Stimulated activated CD4-positive, alpha-beta T cell treated with anti-CD3 and anti-CD28 coated beads, Interleukin-2, amount 100 ng/mL, for 4 hours (primary cell): ENCODE results near the gene LRP2.

ENCODE experiments used
- DNase-seq: peaks from one replicate; pipeline ENCODE4 v3.0.0-alpha.2; 2020; ENCODE audit warnings: low read depth

LRP2 gene

DNA sequence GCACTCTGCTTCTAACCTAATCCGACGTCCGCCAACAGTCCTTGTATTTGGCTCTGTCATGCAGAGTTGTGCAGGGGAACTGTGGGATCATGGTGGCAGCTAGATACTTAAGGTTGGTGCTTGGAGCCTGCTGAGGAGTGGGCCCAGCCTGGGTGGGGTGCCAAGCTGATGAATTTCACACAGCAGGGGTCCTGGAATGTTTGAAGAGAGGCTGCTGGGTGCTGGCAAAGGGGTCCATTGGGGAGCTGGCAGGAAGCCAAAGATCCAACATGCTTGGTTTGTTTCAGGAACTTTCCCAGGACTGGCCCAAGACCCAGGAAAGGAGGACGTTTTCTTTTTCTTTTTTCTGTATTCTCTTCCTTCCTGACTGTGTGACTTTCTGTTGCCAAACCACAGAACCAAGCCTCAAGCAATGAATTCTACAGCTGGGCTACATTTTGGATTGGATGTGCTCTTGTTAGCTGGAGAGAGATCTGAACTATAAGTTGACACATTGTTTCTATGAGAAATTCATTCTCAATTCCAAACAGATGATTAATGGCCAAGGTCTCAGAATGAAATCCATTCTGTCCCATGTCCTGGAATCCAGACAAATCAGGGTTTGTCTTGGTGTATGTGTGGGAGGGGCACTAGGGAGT lies 243.1 kb downstream of the LRP2 start:
- DNase-seq, result no peak

DNA sequence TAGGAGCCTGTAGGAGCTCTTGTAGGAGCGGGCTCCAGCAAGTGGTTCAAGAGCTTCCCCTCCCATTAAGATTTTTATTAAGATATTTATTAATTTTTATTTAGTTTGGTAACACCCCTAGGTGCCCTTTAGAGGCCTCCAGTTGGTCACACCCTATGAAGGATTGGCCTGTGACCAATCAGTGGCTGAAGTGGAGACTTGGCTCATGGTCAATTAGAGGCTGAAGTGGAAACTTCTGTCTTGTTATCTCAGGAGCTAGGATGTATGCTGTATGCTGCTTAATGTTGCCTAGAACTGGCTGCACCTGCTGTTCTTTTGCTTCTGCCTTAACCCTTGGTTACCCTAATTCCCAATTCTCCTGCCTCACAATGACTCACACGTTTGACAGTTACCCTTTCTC lies 244.3 kb downstream of the LRP2 start:
- DNase-seq, result no peak

DNA sequence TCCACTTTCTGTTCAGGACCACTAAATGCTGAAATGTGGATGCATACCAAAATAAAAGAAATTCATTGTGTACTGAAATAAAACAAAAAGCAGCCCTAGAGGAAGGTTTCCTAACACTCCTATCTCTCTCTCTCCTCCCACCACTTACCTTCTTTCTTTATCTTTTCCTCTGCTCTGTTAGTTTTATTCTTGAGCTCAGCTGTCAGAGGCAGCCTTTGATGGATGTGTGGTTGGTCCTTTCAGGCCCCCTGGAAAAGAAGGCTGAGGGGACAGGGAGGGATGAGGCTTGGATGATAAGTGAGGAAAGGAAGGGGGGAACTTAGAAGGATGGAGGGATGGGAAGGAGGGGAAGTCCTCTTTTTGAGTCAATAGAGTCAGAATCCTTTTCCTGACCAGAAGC lies 245.3 kb downstream of the LRP2 start:
- no peak for DNase-seq

DNA sequence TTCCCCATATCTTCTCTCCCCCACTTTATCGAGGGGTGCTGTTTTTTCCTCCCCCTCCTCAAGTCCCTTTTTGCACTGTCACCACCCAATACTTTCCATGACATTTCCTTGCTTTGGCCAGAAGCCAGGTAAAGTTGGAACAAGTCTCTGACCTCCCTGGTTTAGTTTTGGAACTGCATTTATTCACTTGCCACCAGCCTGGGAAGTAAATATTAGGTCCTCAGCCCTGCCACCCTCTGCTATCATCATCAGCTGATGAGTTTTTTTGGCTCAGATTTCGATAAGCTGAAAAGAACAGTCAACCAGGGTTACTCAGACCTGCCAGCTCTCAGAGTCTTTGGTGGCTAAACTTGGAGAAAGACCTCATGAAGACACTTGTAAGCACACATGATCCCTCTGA lies 246.0 kb downstream of the LRP2 start:
- no peak for DNase-seq

DNA sequence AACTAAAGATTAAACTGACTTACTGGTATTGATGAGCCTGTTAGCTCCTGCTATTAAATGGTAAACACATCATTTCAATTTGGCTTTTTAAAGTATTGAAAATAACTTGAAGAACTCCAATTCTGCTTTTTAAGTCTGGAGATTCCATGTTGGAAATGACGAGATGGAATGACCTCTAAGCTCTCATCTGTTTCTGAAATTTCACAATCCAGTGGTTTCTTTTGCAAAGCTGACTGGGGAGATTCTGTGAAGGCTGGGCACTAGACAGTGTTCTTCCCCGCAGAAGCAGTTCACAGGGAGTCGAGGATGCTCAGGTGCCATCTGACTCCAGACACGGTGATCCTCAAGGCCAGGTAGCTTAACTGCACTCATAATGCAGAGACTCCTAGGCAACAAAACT lies 248.3 kb downstream of the LRP2 start:
- DNase-seq, result no peak

DNA sequence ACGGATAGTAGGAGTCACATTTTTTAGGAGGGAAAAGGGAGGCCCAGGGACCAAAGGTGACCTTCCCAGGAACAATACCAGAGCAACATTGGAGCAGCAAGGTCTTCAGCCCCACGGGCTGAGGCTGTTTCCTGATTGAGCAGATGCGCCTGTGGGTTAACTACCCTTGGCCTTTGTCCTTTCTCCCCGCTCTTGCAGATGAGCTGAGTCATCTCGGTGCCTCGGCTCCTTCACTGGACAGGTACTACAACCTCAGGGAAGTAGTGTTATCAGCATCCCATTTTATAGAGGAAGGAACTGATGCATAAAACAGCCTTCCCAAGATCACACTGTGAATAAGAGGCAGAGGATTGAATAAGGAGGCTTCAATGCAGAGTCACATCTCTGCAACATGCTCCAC lies 249.5 kb downstream of the LRP2 start:
- no peak for DNase-seq

DNA sequence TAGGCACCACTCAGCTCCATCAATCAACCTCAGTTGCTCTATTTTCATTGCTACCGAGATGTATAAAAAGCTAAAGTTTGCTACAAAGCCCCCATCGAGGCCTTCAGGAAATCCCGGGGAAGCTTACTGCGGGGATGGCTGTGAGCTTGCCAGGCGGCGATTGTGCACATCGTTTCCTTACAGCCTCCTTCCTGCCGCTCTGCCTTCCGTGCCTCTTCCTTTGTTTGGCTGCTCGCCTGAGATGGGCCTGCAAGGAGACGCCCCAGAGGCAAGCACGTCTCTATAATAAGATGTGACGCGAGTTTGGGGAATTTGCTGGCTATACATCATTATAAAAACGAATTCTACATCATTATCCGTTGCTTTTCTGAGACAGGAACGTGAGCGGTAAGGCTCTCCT lies 251.4 kb downstream of the LRP2 start:
- no peak for DNase-seq

DNA sequence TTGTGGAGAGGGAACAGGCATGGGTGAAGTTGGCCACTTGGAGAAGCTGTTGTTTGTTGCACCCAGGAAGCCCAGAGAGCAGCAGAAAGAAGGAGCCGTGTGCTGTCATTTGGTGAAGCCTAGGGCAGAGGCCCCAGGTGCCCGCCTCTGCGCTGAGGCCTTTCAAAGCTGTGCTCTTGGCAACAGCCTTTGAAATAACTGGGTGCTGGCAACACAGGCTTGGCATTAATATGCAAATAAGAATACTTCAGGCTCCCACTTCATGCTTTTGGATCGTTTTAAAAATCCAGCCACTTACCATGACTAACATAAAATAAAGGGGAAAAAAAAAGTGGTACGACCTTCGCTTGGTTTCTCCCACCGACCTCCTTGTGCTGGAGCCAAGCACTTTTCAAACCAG lies 251.9 kb downstream of the LRP2 start:
- DNase-seq, result no peak

DNA sequence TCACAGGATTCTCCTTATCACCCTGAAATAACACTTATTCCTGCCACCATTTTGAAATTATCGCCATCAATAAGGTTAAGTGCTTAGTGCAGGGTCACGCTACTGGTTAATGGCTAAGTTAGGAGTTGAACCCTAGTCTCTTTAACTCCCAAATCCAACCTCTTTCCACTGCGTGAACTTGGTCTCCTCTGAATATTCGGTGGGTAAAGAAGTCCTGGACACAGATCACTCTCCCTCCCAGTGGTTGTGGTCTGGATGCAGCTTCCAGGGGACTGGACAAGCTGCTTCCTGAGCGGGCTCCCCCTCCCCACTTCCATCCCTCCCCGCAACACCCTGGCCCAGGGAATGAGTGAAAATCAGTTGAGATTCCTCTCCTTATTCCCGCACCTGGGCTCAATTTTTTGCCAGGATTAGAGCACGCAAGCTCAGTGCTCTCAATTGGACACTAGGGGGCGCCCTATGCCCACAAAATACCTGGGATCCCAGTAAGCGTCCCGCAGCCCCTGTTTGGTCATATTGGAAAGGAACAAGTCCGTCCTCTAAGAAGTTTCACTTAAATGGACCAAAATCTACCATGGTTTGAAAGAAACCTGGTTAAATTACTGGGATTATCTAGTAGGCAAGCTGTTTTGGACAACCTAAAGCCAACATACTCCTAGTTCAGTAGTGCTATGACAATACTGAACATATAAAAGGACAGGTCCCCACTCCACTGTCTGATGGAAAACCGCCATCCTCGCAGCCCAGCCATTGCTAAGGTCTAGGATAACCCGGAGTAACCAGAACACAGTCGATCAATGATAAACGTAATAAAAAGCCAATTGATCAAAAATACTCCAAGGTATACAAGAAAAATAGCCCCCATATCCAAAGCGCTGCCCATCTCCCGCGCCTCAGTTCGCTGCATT lies 252.6 kb downstream of the LRP2 start:
- peak; percentile 50 for DNase-seq

DNA sequence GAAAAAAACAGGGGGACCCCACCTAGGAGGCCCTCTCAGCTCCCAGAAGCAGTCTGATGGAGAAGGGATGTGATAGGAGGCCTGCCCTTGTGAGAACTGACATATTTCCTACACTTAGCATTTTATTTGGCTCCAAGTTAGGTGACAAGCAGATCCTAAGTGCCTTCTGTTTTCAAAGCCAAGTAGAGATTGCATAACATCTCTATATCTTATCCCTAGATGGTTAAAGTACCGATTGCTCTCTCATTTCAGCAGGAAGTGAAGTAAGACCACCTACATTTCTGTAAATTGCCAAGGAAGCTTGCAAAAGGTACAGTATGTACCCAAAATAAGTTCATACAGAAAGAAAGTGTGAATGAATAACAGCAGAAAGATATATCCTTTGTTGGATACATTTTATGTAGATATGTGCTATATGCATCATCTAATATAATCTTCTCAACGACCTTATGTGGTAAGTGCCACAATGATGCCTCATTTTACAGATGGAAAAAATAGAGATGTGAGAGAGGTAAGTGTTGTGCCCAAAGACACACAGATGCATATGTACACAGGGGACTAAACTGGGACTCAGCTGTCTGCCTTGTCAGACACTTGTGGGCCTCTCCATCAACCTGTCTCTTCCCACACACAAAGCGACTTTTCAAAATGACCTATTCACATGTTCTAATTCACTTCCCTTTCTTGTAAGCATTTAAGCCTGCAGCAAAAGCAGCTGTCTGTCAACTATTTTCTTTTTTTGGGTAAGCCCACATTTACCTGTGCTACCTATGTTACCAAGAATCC lies 254.0 kb downstream of the LRP2 start:
- no peak for DNase-seq

DNA sequence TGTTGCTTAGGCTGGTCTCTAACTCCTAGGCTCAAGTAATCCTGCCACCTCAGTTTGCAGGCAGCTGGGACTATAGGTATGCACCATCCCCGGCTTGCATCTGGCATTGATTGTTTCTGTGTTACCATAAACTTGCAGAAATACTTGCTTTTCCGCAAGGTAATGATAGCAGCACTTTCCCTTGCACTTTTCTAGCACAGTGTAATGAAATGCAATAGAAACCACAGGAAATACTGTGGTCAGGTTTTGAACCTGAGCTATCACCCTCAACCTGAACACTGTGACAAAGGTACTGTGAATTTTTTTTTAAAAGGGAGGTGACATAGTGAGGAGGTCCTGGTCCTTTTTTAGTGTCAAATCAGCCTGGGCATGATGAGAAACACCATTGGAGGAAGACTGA lies 254.7 kb downstream of the LRP2 start:
- no peak for DNase-seq

DNA sequence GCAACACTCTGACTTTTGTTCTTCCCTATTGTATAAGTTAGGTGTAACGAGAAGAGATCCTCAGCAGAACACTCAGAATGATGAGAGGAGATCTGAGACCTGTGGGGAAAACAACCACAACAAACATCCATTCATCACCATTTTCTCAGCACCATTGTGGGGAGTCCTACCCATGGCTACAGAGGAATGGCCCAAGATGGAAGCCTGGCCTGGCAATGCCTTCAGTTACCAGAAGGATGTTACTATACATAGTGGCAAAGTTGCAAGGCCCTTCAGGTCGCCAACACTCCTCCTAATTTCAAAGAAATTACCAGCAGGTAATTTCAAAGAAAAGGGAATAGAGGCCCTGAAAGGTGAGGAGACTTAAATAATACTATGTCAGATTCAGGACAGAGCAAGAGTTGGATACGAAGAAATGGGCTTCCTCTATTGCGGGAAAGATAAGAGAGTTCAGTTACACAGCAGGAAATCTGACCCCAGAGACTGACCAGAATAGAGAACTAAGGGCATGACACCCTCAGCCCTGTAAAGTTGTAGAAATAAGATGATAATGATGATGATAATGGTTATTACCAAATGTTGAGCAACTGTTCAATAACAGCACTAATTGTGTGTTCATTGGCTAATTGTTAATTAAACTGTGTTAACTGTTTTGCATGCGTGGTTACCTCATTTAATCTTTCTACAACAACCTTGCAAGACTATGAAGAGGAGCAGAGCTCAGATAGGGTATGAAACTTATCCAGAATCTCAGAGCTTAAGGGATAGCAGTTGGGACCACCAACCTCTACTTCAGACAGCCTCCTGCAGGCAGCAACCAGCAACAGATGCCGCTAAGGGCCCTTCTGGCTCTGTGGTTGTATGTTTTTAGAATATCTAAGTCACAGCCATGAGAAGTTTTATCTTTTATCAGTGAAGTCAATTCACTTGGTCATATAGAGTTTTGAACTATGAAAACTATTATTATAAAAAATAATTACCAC lies 255.5 kb downstream of the LRP2 start:
- DNase-seq, result no peak

DNA sequence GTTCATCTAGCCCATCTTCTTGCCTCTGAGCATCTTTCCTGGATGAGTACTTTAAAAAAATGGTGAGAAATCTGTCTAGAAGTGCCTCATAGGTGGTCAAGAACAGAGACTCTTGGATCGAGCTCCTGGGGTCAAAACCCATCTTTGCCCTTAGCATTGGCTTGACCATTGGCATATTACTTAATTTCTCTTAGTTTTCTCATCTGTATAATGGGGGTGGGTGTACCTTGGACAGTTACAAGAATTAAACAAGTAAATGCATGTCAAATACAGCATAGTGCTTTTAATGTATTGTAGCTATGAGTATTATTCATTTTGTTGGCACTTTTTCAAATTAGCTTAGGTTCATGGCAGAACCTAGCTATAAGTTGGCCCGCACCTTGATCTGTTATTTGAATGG lies 256.2 kb downstream of the LRP2 start:
- no peak for DNase-seq

DNA sequence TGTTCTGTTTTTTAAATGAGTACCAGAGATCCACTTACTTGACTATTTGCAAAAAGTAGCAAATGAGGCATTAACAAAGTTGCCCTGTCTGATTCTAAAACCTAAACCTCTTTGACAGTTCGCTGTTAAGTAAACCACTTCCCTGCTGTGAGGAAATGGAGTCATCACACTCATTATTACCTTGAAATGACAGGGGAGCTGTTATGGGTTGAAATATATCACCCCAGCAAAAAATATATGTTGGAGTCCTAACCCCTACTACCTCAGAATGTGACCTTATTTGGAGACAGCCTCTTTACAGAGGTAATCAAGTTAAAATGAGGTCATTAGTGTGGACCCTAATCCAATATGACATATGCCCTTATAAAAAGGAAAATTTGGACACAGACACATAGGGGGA lies 256.9 kb downstream of the LRP2 start:
- DNase-seq, result no peak

DNA sequence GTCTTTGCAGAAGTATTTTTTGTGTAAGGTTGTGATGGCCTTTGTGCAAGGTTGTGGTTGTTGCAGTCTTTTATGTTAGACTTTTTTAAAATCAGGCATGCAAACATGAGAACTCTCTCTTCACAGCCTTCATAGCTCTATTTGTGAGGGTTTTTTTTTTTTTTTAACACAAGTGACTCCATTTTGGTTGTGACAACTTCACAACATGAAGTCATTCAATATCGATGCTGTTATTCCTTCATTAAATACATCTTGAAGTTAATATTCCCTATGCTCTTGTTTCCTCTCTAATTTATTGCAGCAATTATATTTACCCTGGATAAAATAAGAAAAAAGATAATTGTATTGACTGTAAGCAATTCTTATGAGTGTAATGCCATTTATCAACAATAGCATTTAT lies 257.5 kb downstream of the LRP2 start:
- no peak for DNase-seq

DNA sequence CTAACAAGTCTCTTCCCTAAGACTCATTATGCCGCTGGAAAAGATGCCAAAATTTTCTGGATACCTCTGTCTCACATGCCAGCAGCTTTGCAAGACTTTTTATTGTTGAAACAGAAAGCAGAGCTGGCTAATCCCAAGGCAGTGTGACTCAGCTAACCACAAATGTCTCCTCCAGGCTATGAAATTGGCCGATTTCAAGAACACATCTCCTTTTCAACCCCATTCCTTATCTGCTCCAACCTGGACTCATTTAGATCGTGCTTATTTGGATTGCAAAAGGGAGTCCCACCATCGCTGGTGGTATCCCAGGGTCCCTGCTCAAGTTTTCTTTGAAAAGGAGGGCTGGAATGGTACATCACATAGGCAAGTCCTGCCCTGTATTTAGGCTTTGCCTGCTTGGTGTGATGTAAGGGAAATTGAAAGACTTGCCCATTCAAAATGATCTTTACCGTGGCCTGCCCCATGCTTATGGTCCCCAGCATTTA lies 266.7 kb downstream of the LRP2 start:
- no peak for DNase-seq

DNA sequence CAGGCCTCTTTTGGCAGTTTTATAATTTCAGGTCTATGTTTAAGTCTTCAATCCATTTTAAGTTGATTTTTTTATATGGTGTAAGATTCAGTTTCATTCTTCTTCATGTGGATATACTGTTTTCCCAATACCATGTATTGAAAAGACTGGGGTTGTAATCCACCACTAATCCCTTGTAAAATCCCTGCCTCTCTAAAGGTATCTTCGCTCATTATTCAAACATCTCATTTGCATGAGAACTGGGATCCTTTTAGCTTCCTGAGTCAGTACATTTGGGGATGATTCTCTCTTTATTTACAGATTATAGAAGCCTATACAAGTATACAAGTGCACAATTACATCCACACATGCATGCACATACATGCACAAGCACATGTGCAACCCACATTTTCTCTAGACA lies 267.7 kb downstream of the LRP2 start:
- no peak for DNase-seq

DNA sequence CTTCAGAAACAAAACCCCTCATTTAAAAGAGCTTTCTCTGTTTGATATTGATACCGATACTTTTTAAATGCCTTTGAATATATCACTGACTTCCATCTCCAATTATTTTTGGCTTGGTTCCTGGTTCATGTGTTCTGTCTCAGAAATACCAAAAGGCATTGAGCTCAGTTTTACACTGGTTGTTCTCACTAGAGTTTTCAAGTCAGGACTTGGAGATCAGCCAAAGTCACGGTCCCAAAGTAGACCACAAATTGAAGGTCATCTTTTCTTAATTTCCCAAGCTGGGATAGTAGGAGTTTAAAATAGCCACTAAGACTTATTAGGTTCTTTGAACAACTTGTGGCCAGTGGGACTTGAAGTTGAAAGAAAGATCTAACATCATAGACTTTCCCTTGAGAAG lies 268.8 kb downstream of the LRP2 start:
- DNase-seq, result no peak

DNA sequence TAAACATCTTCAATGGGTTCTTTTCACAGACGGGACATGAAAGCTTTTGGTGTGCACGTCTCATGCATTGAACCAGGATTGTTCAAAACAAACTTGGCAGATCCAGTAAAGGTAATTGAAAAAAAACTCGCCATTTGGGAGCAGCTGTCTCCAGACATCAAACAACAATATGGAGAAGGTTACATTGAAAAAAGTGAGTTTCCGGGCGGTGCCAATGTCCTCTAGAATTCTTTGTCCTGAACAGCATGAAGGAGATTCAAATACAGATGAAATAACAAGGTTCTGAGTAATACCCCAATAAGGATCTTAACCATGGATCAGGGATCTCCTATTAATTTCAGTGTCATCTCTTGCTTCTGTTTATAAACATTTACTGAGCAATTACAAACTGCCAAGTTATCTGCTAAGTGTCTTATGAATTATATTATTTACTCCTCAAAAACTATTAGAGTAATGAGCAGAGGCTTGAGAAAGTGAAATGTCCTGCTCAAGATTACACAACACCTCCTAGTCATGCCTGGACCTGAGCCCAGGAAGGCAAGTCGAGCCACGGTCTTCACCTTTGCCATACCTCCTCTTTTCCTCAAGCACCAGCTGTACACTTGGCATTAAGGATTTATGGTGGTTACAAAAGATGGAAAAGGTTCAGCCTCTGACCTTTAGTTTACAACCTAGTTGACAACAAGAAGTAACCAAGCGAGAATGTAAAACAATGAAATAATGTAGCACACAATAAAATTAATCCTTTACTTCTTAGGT lies 270.4 kb downstream of the LRP2 start:
- no peak for DNase-seq

DNA sequence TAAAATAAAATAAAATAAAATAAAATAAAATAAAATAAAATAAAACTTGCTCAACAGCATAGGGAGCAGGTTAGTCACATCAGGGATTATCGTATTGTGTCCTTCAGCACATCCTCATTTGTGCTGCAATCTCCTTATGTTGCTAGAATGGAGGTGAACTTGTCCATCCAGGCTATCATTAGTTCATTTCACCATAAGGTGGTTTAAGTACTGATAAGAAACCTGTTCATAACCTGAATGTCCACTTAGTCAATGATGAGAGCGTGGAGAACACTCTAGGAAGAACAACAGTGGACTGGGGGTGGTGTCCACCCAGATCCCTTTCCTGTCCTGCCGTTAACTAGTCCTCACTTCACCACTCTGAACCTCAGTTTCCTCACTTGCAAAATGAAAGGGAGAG lies 271.1 kb downstream of the LRP2 start:
- no peak for DNase-seq
